HUES6 (cell line): Measurements from ENCODE around the gene GSTA3.
"Not testable (repeated sequence)": the region's sequence is repeated elsewhere in the genome, so short reads cannot be mapped to it uniquely, and the experiment has no call there.

ENCODE experiments used
- H3K27ac ChIP-seq: 2 replicates; pipeline ENCODE4 v1.7.0; 2013; ENCODE audit warnings: low read depth, mild to moderate bottlenecking, low read length, inconsistent platforms
- H3K27me3 ChIP-seq: 2 replicates; pipeline ENCODE4 v1.6.1; 2013; ENCODE audit warnings: low read length; ENCODE audit not compliant: control insufficient read depth, insufficient read depth
- H3K36me3 ChIP-seq: 2 replicates; pipeline ENCODE4 v1.6.1; 2013; ENCODE audit warnings: low read length; ENCODE audit not compliant: control insufficient read depth, insufficient read depth
- H3K4me1 ChIP-seq: 2 replicates; pipeline ENCODE4 v1.6.1; 2013; ENCODE audit warnings: low read length; ENCODE audit not compliant: control insufficient read depth, insufficient read depth
- H3K4me3 ChIP-seq: 2 replicates; pipeline ENCODE4 v1.5.1; 2013; ENCODE audit warnings: low read depth, low read length
- H3K9ac ChIP-seq: one replicate; pipeline ENCODE4 v1.6.1; 2013; ENCODE audit warnings: mild to moderate bottlenecking, low read length
- H3K9me3 ChIP-seq: 2 replicates; pipeline ENCODE4 v1.6.1; 2013; ENCODE audit warnings: low read depth, low read length; ENCODE audit not compliant: control insufficient read depth, insufficient read depth

The GSTA3 gene

GRCh38 chr6:52868240-52868639 is 41.3 kb downstream of the GSTA3 start:
- no peaks in the 10 kb centered on the region for H3K27me3 ChIP-seq
- no peak overlapping the region for H3K27ac ChIP-seq
- H3K36me3 ChIP-seq = no peaks in the 10 kb centered on the region
- no peaks in the 10 kb centered on the region; the same call in 1 of the 2 replicates for H3K4me1 ChIP-seq
- no peak overlapping the region for H3K9ac ChIP-seq
- no peaks in the 10 kb centered on the region for H3K9me3 ChIP-seq
- H3K4me3 ChIP-seq = no peak overlapping the region

GRCh38 chr6:52861151-52861550 is 48.3 kb downstream of the GSTA3 start:
- not testable (repeated sequence) for H3K4me3 ChIP-seq, H3K36me3 ChIP-seq, H3K9ac ChIP-seq, H3K27me3 ChIP-seq, H3K4me1 ChIP-seq, H3K27ac ChIP-seq, H3K9me3 ChIP-seq

- H3K4me1 ChIP-seq = peaks cover 13% of the 10 kb centered on the region
- H3K36me3 ChIP-seq = no peaks in the 10 kb centered on the region
- no peak overlapping the region for H3K4me3 ChIP-seq
- no peak overlapping the region for H3K9ac ChIP-seq
- H3K27me3 ChIP-seq = no peaks in the 10 kb centered on the region
- H3K9me3 ChIP-seq = no peaks in the 10 kb centered on the region
- no peak overlapping the region for H3K27ac ChIP-seq
Measured at GRCh38 chr6:52858416-52858815, 51.1 kb downstream of the GSTA3 start.

- H3K9ac ChIP-seq, H3K27ac ChIP-seq, H3K9me3 ChIP-seq, H3K4me3 ChIP-seq, H3K27me3 ChIP-seq, H3K36me3 ChIP-seq: not testable (repeated sequence)
- H3K4me1 ChIP-seq = peaks cover 13% of the 10 kb centered on the region
Measured at GRCh38 chr6:52856137-52856536, 53.4 kb downstream of the GSTA3 start.

- no peaks in the 10 kb centered on the region for H3K4me1 ChIP-seq
- H3K36me3 ChIP-seq = no peaks in the 10 kb centered on the region
- H3K27ac ChIP-seq = no peak overlapping the region
- no peak overlapping the region for H3K4me3 ChIP-seq
- H3K27me3 ChIP-seq = no peaks in the 10 kb centered on the region
- peaks cover 13% of the 10 kb centered on the region for H3K9me3 ChIP-seq
- no peak overlapping the region for H3K9ac ChIP-seq
Measured at GRCh38 chr6:52849137-52849536, 60.4 kb downstream of the GSTA3 start.
